ENCODE measurements around the gene CDH12. TPM values are rescaled to one million over a fixed set of nuclear protein-coding genes. Genes with fewer than 3 reads are reported as not detected.
A peak's percentile ranks its signal among the peaks of the same experiment; 100 is the strongest.

The CDH12 gene
- total RNA-seq, 4 donors from 2014 or later = not detected

DNA sequence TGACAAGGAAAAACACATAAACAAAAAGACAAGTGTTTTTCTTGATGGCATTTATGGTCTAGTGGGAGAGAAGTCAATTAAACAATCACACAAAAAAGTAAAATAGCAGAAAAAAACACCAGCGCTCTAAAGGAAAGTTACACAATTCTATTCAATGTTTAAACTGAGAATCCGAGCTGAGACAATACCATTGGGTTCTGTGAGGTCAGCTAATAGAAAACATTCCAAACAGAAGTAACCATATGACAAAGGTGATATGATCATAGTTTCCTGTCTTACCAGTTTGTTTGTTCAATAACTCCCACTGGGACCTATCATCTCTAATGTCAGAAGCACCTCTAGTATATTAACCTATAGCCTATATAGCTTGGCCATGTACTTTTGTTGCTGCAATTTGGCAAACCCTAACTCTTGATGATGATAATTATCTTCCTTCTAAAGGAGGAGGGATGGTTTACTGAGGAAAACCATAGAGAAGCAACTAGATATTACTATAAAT lies 1030.0 kb downstream of the CDH12 start:
- ATAC-seq = no peak
- in situ Hi-C loops (cut with MboI; ENCODE audit: low sequenced_read_pairs in 4 of 4) = no loop called here
- H3K4me1 ChIP-seq = no peaks in the 10 kb centered on the region

GRCh38 chr5:21820527-21820926 lies 1032.6 kb downstream of the CDH12 start:
- H3K4me3 ChIP-seq = no peak overlapping the region
- TF ChIP-seq CTCF (IDR thresholded peaks at IDR 0.05 in 4 of 5, conservative IDR thresholded peaks at IDR 0.05 in 1 of 5) (no peak), POLR2A (IDR thresholded peaks at IDR 0.05) (no peak)
- no peaks in the 10 kb centered on the region for H3K27me3 ChIP-seq
- no peaks in the 10 kb centered on the region for H3K4me1 ChIP-seq
- no peaks in the 10 kb centered on the region for H3K9me3 ChIP-seq
- no peak for DNase-seq
- in situ Hi-C loops (cut with MboI; ENCODE audit: low sequenced_read_pairs in 4 of 4) = no loop called here
- H3K27ac ChIP-seq = no peak overlapping the region
- intact Hi-C loops (cut with DNase I; ENCODE audit: low total_unique reads) = no loop called here
- H3K36me3 ChIP-seq = no peaks in the 10 kb centered on the region
- no peak for ATAC-seq

More for the DNA sequence above, 1030.0 kb downstream of the CDH12 start:
- no peak for DNase-seq
- intact Hi-C loops (cut with DNase I; ENCODE audit: low total_unique reads) = no loop called here
- Histone ChIP-seq H3K36me3 (no peaks in the 10 kb centered on the region), H3K27ac (no peak overlapping the region), H3K27me3 (no peaks in the 10 kb centered on the region), H3K4me3 (no peak overlapping the region), H3K9me3 (no peaks in the 10 kb centered on the region)
- TF ChIP-seq POLR2A (IDR thresholded peaks at IDR 0.05) = no peak
- TF ChIP-seq CTCF (IDR thresholded peaks at IDR 0.05 in 4 of 5, conservative IDR thresholded peaks at IDR 0.05 in 1 of 5) = no peak

DNA sequence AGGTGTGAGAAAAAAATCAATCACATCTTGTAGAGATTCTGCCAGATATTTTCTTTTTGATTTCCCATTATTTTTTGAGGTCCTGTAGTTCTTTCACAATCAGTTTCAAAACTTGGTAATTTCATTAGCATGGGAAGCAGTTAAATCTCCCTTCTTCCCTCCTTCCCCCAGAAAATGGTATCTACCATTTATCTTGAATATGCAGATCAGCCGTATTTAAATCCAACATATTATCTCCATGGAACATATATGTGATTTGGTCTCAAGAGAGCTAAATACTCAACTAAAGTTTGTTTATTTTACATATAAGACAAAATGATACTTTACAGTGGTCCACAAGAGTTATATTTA lies 1034.8 kb downstream of the CDH12 start:
- in situ Hi-C loops (cut with MboI; ENCODE audit: low sequenced_read_pairs in 4 of 4) (no loop called here), intact Hi-C loops (cut with DNase I; ENCODE audit: low total_unique reads) (no loop called here)
- no peak overlapping the region for H3K27ac ChIP-seq
- DNase-seq (no peak), ATAC-seq (no peak)
- no peak for TF ChIP-seq POLR2A (IDR thresholded peaks at IDR 0.05)
- TF ChIP-seq CTCF (IDR thresholded peaks at IDR 0.05 in 4 of 5, conservative IDR thresholded peaks at IDR 0.05 in 1 of 5) = no peak
- H3K27me3 ChIP-seq = no peaks in the 10 kb centered on the region
- H3K4me3 ChIP-seq = peak overlapping the region in 1 of 4 donors; percentile 20
- H3K4me1 ChIP-seq = no peaks in the 10 kb centered on the region
- H3K36me3 ChIP-seq = no peaks in the 10 kb centered on the region
- H3K9me3 ChIP-seq = no peaks in the 10 kb centered on the region

DNA sequence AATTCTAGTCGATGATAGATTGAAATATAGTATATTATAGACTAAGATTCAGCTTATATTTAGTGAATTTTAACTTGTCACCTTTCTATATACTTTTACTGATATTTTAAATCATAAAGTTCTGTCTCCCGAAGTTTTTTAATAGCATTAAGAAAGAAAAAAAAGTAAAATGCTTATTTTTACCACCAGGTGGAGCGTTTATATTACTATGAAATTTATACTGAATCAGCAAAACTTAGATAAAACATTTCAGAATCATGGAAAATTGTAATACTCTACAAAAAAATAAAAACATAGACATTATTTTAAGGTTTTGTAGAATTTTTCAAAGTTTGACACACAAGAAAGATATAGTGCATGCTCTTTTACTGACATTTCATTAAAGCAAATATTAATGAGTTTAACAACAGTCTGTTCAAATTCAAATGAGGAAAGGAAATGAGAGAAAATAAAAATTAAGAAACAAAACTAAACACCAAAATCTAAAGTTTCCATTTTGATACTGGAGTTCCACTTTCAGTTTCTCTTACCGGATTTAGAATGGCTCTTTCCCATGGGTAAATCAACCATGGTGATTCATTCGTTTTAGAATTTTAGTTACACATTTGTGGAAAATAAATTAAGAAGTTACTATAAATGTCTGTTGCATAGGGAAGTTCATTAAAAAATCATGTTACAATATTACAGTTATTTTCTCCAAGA lies 1035.3 kb downstream of the CDH12 start:
- no peak for TF ChIP-seq POLR2A (IDR thresholded peaks at IDR 0.05)
- TF ChIP-seq CTCF (IDR thresholded peaks at IDR 0.05 in 4 of 5, conservative IDR thresholded peaks at IDR 0.05 in 1 of 5) = no peak
- Histone ChIP-seq H3K4me3 (peak overlapping the region in 1 of 4 donors; percentile 20), H3K36me3 (no peaks in the 10 kb centered on the region), H3K27me3 (no peaks in the 10 kb centered on the region), H3K9me3 (no peaks in the 10 kb centered on the region), H3K27ac (no peak overlapping the region), H3K4me1 (no peaks in the 10 kb centered on the region)
- no peak for DNase-seq
- no peak for ATAC-seq
- intact Hi-C loops (cut with DNase I; ENCODE audit: low total_unique reads) = no loop called here
- in situ Hi-C loops (cut with MboI; ENCODE audit: low sequenced_read_pairs in 4 of 4) = no loop called here

All from gastrocnemius medialis (tissue), 4 donors.